ENCODE results near the gene LENG8. TPM values are rescaled to one million over a fixed set of nuclear protein-coding genes. Genes with fewer than 3 reads are reported as not detected.

LENG8 gene
- total and polyA plus RNA-seq, 2 of the 8 experiments (the other 6 are each of a cell fraction or from before 2014, with no cell fraction given) = 62.2 to 108 TPM

GRCh38 chr19:54431255-54431838, 17.7 kb upstream of the LENG8 start:
- Histone ChIP-seq H4K5ac (ENCODE audit: insufficient read length, low read depth, low read length) (no peak overlapping the region), H2AFZ (ENCODE audit: low read length) (no peak overlapping the region), H3K27ac (ENCODE audit: low read depth, low read length) (no peak overlapping the region), H2BK20ac (ENCODE audit: low read length) (no peak overlapping the region), H4K91ac (replicated peaks; ENCODE audit: insufficient read length, low read length) (no peak overlapping the region), H3K9me3 (ENCODE audit: insufficient read depth in 2 of 2, low read depth in 1 of 2, low read length in 1 of 2) (no peaks in the 10 kb centered on the region), H2BK12ac (ENCODE audit: low read depth, low read length) (no peak overlapping the region), H3K9ac (replicated peaks in 1 of 4; ENCODE audit: extremely low read depth in 1 of 4, low read depth in 3 of 4, low read length in 3 of 4) (no peak overlapping the region), H3K36me3 (ENCODE audit: control insufficient read depth in 2 of 4, insufficient read depth in 4 of 4, low read length in 3 of 4) (peaks cover 0 to 10% (median 1%) of the 10 kb centered on the region in 4 experiments; a peak in 3 of 8 replicates), H3K56ac (replicated peaks; ENCODE audit: insufficient read length, low read depth, low read length) (no peak overlapping the region), H3K18ac (ENCODE audit: extremely low read depth, low read length) (no peak overlapping the region), H3K14ac (ENCODE audit: insufficient read length) (no peak overlapping the region), H3K79me1 (ENCODE audit: low read depth, low read length) (peaks cover 3% of the 10 kb centered on the region; the same call in 1 of the 2 replicates), H2BK5ac (ENCODE audit: low read depth, low read length) (no peak overlapping the region), H3K23me2 (ENCODE audit: low read depth, low read length) (peaks cover 4% of the 10 kb centered on the region), H4K20me1 (replicated peaks in 1 of 2; ENCODE audit: control insufficient read depth in 1 of 2, insufficient read depth in 2 of 2, low read length in 2 of 2) (peaks cover 10 to 16% of the 10 kb centered on the region in 2 experiments), H3K27me3 (replicated peaks in 1 of 4; ENCODE audit: control insufficient read depth in 3 of 4, extremely low read depth in 1 of 4, insufficient read depth in 3 of 4, low read length in 3 of 4) (peaks cover 0 to 3% (median 0%) of the 10 kb centered on the region in 4 experiments; a peak in 2 of 7 replicates), H2BK120ac (replicated peaks; ENCODE audit: low read depth, low read length) (no peak overlapping the region), H2AK5ac (ENCODE audit: low read depth, low read length) (no peak overlapping the region), H4K8ac (ENCODE audit: extremely low read depth, insufficient read depth, low read length) (no peak overlapping the region), H3K79me2 (ENCODE audit: control insufficient read depth in 1 of 2, insufficient read depth in 2 of 2, low read length in 2 of 2) (no peaks in the 10 kb centered on the region), H2BK15ac (ENCODE audit: low read length) (no peak overlapping the region), H3K4me2 (ENCODE audit: insufficient read depth in 1 of 2, low read depth in 2 of 2, low read length in 2 of 2) (peak overlapping the region; percentile 73 to 96; a peak in 3 of 4 replicates), H3K4me3 (ENCODE audit: extremely low read depth in 1 of 4, insufficient read depth in 2 of 4, low read depth in 3 of 4, low read length in 4 of 4) (peak overlapping the region in 2 of 4 experiments; percentile 43 to 67; a peak in 3 of 8 replicates), H3K4me1 (replicated peaks in 1 of 4; ENCODE audit: control insufficient read depth in 3 of 4, insufficient read depth in 4 of 4, low read length in 3 of 4) (peaks cover 0 to 38% (median 19%) of the 10 kb centered on the region in 4 experiments; a peak in 6 of 7 replicates), H3K23ac (ENCODE audit: insufficient read length) (no peak overlapping the region), H3K4ac (replicated peaks; ENCODE audit: insufficient read length, low read depth, low read length) (no peak overlapping the region)
- TF ChIP-seq KDM5A (IDR thresholded peaks at IDR 0.05; ENCODE audit: low read length) (no peak), GABPA (IDR thresholded peaks at IDR 0.05; ENCODE audit: borderline replicate concordance, insufficient read depth, low read length) (no peak), CBX5 (IDR thresholded peaks at IDR 0.05; ENCODE audit: low read depth, low read length) (no peak), HDAC6 (IDR thresholded peaks at IDR 0.05; ENCODE audit: low read depth, low read length) (no peak), NANOG (IDR thresholded peaks at IDR 0.05; ENCODE audit: insufficient read depth, low read depth, low read length, poor library complexity, severe bottlenecking) (no peak), RBBP5 (IDR thresholded peaks at IDR 0.05; ENCODE audit: borderline replicate concordance, low read depth, low read length) (no peak), YY1 (IDR thresholded peaks at IDR 0.05; ENCODE audit: low read depth, low read length) (no peak), RNF2 (IDR thresholded peaks at IDR 0.05; ENCODE audit: borderline replicate concordance, low read depth, low read length, missing control alignments, poor library complexity, severe bottlenecking) (no peak), BRCA1 (IDR thresholded peaks at IDR 0.05; ENCODE audit: low read depth, low read length) (no peak), BCL11A (IDR thresholded peaks at IDR 0.05; ENCODE audit: low read depth in 2 of 2, low read length in 2 of 2) (no peak)
- TF ChIP-seq, protein P1, sequence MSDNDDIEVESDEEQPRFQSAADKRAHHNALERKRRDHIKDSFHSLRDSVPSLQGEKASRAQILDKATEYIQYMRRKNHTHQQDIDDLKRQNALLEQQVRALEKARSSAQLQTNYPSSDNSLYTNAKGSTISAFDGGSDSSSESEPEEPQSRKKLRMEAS (IDR thresholded peaks at IDR 0.05) = no peak
- no peak for DNase-seq (ENCODE audit: low read depth in 1 of 2, low spot score in 2 of 2)
- WGBS, 2 experiments (ENCODE audit: extremely low coverage in 1 of 2, insufficient coverage in 1 of 2, insufficient read length in 1 of 2, insufficient replicate concordance in 2 of 2, low coverage in 1 of 2, low lambda C conversion rate in 2 of 2, missing lambda C conversion rate in 1 of 2) = 92% methylated on average over 7 of the region's 11 CpGs; no CpG with 5 or more reads in 1 of the 2 experiments
- FAIRE-seq = no peak
- CTCF ChIA-PET (ENCODE audit: partially characterized antibody) = interaction anchor here (0.8 to 7.2 kb wide), 5 partner anchors 8 to 40 kb away, joined by 3 to 42 read pairs (median 32); partner anchors contain the start of gene TTYH1
- POLR2A ChIA-PET (ENCODE audit: partially characterized antibody) = interaction anchor here (1.3 to 13.5 kb wide), 5 partner anchors 10 to 17 kb away, joined by 4 to 133 read pairs (median 13); partner anchors contain the start of genes LENG8 and TTYH1

Data from H1 (cell line).